ENCODE measurements around the gene SIX5. TPM values are rescaled to one million over a fixed set of nuclear protein-coding genes. Genes with fewer than 3 reads are reported as not detected.

SIX5 gene
- total RNA-seq, 1 donor from 2014 or later: 21.9 TPM

DNA sequence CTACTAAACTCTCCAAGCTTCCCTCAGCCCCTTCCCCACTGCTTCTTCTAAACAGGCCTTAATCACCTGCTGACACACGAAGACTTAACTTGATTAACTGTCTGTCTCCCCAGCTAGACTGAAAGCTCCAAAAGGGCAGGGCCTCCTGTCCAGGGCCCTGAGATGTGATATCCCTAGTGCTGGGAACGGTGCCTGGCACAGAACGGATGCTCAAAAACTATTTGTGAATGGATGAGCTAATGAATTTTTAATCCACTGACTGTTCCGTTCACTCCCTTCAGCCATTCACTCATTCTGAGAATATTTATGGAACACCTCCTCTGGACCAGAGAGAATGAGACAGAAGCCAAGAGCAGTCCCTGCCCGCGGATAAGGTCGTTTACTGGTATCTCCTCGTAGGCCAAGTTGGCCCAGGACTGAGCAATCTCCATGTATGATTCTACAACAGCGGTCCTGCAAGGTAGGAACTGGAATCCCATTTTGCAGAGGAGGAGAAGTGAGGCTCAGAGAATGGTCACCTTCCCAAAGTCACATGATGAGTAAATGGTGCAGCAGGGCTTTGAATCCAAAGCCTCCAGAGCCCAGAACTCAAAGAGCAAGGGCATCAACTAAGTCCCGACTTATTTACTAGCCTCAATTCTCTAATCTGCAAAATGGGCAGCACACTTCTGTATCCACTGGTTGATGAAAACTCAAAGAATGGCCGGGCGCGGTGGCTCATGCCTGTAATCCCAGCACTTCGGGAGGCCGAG, 20.2 kb upstream of the SIX5 start:
- Mint-ChIP-seq H3K36me3 (ENCODE audit: low read depth, unreplicated experiment) (peaks cover 47% of the 10 kb centered on the region), H3K27ac (ENCODE audit: unreplicated experiment) (peak overlapping the region; percentile 42), H3K4me3 (ENCODE audit: unreplicated experiment) (peak overlapping the region; percentile 82), H3K27me3 (ENCODE audit: unreplicated experiment) (peaks cover 17% of the 10 kb centered on the region), H3K9me3 (ENCODE audit: unreplicated experiment) (no peaks in the 10 kb centered on the region), H3K4me1 (ENCODE audit: unreplicated experiment) (peaks cover 30% of the 10 kb centered on the region)
- DNase-seq (ENCODE audit: low spot score): no peak
- TF ChIP-seq, protein P1, sequence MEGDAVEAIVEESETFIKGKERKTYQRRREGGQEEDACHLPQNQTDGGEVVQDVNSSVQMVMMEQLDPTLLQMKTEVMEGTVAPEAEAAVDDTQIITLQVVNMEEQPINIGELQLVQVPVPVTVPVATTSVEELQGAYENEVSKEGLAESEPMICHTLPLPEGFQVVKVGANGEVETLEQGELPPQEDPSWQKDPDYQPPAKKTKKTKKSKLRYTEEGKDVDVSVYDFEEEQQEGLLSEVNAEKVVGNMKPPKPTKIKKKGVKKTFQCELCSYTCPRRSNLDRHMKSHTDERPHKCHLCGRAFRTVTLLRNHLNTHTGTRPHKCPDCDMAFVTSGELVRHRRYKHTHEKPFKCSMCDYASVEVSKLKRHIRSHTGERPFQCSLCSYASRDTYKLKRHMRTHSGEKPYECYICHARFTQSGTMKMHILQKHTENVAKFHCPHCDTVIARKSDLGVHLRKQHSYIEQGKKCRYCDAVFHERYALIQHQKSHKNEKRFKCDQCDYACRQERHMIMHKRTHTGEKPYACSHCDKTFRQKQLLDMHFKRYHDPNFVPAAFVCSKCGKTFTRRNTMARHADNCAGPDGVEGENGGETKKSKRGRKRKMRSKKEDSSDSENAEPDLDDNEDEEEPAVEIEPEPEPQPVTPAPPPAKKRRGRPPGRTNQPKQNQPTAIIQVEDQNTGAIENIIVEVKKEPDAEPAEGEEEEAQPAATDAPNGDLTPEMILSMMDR (IDR thresholded peaks at IDR 0.05; ENCODE audit: unreplicated experiment): no peak

DNA sequence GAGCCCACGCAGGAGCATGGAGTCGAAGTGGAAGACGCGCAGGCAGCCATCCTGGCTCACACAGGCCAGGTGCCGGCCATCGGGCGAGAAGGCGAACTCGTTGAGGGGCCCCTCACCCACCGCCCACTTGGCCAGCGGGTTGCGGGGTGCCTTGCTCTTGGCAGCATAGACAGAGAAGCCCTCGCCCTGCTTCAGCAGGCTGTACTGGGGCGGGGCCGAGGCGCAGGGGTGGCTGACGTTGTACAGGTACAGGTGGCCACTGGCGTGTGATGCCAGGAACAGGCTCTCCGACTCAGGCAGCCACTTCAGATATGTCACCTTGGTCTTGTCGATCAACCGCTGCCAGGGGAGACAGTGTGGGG, 17.5 kb upstream of the SIX5 start:
- Mint-ChIP-seq H3K4me1 (ENCODE audit: unreplicated experiment) (peaks cover 19% of the 10 kb centered on the region), H3K4me3 (ENCODE audit: unreplicated experiment) (no peak overlapping the region), H3K27me3 (ENCODE audit: unreplicated experiment) (peaks cover 9% of the 10 kb centered on the region), H3K36me3 (ENCODE audit: low read depth, unreplicated experiment) (peaks cover 37% of the 10 kb centered on the region), H3K27ac (ENCODE audit: unreplicated experiment) (no peak overlapping the region), H3K9me3 (ENCODE audit: unreplicated experiment) (no peaks in the 10 kb centered on the region)
- TF ChIP-seq, protein P1 (IDR thresholded peaks at IDR 0.05; ENCODE audit: unreplicated experiment): no peak
- no peak for DNase-seq (ENCODE audit: low spot score)

DNA sequence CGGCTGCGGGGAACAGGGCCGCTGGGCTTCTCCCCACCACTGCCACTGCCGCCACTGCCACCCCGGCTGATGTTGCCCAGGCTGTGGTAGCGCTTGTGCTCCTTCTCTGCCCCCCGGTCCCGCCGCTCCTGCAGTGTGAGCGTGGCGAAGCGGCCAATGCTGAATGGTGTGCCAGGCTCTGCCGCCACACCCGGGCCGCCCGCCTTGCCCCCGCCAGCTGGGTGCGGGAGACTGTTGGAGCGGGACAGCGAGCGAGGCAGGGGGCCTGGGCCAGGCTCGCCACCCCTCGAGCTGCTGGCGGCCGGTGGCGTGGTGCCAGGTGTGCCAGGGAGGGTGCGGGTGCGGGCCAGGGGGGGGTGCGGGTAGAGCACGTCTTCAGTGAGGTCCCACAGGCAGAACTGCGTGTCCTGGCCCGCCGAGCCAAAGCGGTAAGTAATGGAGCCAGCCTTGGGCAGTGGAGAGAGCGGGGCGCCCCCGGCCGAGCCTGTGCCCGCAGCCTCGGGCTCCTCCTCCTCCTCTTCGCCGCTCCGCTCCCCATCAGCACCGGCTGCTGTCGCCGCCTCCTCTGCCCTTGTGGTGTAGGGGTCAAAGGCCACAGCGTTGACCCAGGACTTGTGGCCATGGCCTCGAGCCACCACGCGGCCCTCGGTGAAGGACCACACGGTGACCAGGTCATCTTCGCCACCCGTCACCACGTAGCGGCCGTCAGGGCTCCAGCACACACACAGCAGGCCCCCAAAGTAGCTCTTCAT, 16.9 kb upstream of the SIX5 start:
- peaks cover 16% of the 10 kb centered on the region for H3K4me1 Mint-ChIP-seq (ENCODE audit: unreplicated experiment)
- H3K36me3 Mint-ChIP-seq (ENCODE audit: low read depth, unreplicated experiment): peaks cover 32% of the 10 kb centered on the region
- peaks cover 8% of the 10 kb centered on the region for H3K27me3 Mint-ChIP-seq (ENCODE audit: unreplicated experiment)
- TF ChIP-seq, protein P1 (IDR thresholded peaks at IDR 0.05; ENCODE audit: unreplicated experiment): no peak
- H3K9me3 Mint-ChIP-seq (ENCODE audit: unreplicated experiment): no peaks in the 10 kb centered on the region
- no peak overlapping the region for H3K4me3 Mint-ChIP-seq (ENCODE audit: unreplicated experiment)
- H3K27ac Mint-ChIP-seq (ENCODE audit: unreplicated experiment): no peak overlapping the region
- DNase-seq (ENCODE audit: low spot score): no peak

DNA sequence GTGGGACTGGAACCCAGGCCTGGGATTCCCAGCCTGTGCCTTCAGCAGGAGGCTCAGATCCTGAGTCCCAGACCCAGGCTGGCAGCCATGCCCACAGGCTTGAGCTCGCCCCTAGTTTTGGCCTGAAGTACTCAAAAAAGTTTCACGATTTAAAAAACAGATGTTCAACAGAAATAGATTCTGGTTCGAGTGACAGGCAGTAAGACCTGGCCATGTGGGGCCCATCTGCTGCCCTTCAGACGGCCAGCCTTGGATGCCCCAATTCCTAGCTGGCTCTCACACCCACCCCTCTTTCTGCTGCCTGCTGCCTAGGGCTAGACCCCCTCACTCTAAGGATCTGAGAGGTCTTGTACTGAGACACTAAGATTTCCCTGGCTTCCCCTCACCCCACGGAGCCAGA, 16.0 kb upstream of the SIX5 start:
- Mint-ChIP-seq H3K27ac (ENCODE audit: unreplicated experiment) (no peak overlapping the region), H3K4me3 (ENCODE audit: unreplicated experiment) (no peak overlapping the region), H3K27me3 (ENCODE audit: unreplicated experiment) (peaks cover 10% of the 10 kb centered on the region), H3K4me1 (ENCODE audit: unreplicated experiment) (peaks cover 14% of the 10 kb centered on the region), H3K36me3 (ENCODE audit: low read depth, unreplicated experiment) (peaks cover 29% of the 10 kb centered on the region), H3K9me3 (ENCODE audit: unreplicated experiment) (no peaks in the 10 kb centered on the region)
- DNase-seq (ENCODE audit: low spot score): no peak
- TF ChIP-seq, protein P1 (IDR thresholded peaks at IDR 0.05; ENCODE audit: unreplicated experiment): no peak

DNA sequence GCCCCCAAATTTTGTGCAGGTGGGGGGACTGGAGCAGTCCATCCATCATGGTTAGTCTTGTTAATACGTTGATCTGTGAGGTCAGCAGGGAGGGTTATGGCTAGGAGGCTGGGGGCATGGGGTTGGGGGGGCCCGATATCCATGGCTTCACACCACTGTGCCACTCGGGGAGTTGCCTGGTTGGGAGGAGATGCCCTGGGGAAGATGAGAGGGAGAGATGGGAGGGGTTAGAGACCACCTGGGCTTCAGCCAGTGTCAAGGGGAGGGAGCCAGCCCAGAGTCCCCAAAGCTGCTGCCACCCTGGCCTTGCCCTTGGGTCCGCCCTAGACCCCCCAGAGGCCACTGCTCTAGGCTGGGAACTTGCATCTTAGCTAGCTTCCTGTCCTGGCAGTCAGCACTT, 15.0 kb upstream of the SIX5 start:
- no peak overlapping the region for H3K27ac Mint-ChIP-seq (ENCODE audit: unreplicated experiment)
- peak overlapping the region; percentile 62 for H3K4me3 Mint-ChIP-seq (ENCODE audit: unreplicated experiment)
- no peaks in the 10 kb centered on the region for H3K9me3 Mint-ChIP-seq (ENCODE audit: unreplicated experiment)
- H3K36me3 Mint-ChIP-seq (ENCODE audit: low read depth, unreplicated experiment): peaks cover 29% of the 10 kb centered on the region
- DNase-seq (ENCODE audit: low spot score): no peak
- peaks cover 18% of the 10 kb centered on the region for H3K4me1 Mint-ChIP-seq (ENCODE audit: unreplicated experiment)
- TF ChIP-seq, protein P1 (IDR thresholded peaks at IDR 0.05; ENCODE audit: unreplicated experiment): no peak
- H3K27me3 Mint-ChIP-seq (ENCODE audit: unreplicated experiment): peaks cover 13% of the 10 kb centered on the region
